Dermis microvascular lymphatic vessel endothelial cell (primary cell): ENCODE results near the gene ENAH. TPM values are rescaled to one million over a fixed set of nuclear protein-coding genes. Genes with fewer than 3 reads are reported as not detected.

ENCODE experiments used
- DNase-seq, 2 donors: peaks; one replicate each; pipeline versions ENCODE4 v3.0.0 to v3.0.0-alpha.2; 2010; ENCODE audit warnings: low read depth in 2 of 2
- total RNA-seq: library from RNA; depleted of rRNA; stranded (reverse); fragments of >200 nt; gene quantifications from 2 replicates; pipeline ENCODE4 v1.2.1, GENCODE V29; 2014

ENAH gene
- total RNA-seq, 1 donor from 2014 or later: 17.7 TPM

DNA sequence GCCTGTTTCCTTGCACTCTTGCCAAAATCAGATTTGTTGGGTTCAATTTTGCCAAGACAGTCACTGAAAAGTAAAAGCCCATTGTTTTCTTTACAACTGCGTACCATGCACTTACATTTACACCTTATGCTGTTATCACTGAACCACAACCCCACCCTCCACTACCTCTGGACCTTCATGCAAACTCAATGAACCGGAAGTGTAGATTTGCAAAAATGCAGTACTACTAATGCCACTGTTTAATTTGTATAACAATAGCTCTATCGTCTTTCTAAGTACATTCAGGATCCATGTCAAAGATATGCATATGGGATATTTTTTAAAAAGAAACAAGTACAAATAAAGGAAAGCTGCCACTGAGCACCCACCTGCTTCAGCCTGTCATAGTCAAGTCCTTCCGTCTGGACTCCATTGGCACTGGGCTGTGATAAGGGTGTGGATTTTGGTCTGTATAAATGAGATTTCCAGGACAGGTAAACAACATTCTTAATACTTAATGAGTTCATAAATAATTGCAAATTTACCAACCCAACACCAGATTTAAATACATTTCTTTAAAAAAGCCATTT, 152.2 kb downstream of the ENAH start:
- DNase-seq: no peak

DNA sequence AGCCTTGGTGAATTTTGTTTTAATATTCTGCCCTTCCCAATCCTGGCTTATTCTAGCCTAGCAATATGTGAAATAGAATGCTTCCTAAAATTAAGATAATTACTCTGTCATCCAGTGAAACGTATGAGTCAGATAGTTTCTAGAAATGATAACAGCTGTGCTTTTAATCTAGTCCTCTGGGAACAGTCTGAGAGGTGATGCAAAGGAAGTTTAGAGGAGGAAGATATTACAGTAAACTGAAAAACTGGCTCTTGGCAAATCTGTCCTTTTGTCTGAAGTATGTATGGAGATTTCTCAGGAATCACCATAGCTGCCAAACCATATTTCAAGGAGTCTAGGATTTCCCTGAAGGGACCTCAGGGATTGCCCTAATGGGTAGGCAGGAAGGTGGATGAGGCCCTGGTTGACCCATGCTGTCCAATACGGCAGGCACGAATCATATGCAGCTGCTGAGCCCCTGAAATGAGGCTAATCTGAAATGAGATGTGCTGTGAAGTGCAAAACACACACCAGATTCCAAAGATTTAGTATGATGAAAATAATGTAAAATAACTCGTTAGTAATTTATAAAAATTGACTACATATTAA, 154.3 kb downstream of the ENAH start:
- no peak for DNase-seq

DNA sequence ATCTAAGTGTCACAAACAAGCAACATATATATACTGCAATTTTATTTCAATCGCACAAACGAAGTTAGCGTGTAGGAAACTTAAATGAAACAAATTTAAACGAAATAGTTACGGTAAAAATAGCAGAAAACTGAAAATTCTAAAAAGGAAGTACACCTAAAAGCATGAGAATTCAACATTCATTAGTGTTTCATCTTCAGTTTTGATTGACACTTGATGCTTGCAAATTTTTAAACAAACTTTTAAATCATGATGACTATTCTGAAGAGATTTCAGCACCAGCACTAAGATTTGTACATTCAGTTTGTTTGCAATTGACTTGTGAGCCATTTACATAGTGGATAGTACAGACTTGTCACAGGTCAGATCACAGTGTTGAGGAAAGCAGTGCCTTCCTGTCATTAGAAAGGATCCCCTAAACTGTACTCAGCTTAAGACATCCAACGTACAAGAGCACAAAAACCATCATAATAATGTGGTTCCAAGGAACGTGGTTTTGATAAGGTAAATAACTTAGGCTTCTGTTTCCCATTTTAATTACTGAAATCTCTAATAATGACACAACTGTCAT, 158.0 kb downstream of the ENAH start:
- DNase-seq: no peak

DNA sequence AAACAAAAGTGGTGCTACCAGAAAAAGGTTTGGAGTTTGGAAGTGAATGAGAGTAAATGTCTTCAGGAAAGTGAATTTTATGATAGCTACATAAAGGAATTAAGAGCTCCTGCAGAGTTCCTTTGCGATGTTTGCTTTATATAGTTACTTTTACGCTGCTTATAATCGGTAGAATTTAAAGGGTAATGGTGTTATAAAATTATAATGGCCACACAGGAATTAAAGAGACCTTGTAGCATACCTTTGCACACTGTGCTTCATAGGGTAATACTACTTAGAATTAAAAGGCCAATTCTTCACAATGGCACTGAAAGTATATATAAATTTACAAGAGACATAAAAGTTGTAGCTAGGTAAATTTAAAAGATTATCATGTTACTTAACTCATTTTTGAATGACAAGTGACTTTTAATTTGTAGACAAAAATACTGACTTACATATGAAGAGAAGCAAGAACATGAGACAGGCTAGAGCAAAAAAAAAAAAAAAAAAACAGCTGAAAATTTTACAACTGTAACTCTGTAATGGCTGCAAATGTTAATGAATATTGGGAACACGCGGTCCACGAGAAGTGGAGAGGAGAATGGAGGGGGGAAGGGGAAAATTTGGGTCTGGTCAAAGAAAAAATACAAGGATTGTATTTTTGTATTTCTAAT, 159.2 kb downstream of the ENAH start:
- DNase-seq: no peak

DNA sequence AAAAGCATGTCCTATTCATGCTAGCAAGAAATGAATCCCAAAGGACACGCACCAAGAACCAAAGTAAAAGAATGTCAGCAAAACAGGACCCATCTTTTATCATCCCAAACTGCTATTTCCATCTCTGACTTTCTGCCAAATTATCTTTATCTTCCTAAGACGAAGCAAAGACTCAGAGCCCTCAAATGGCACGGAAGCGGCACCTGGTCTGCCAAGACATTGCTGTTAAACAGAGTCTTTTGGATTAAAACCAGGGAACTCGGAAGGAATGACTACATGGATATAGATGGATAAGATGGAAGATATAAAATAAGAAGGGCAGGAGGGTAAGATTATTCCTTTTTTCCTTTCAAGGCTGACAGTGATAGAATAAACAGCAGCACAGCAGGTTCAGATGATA, 164.2 kb downstream of the ENAH start:
- DNase-seq: no peak

DNA sequence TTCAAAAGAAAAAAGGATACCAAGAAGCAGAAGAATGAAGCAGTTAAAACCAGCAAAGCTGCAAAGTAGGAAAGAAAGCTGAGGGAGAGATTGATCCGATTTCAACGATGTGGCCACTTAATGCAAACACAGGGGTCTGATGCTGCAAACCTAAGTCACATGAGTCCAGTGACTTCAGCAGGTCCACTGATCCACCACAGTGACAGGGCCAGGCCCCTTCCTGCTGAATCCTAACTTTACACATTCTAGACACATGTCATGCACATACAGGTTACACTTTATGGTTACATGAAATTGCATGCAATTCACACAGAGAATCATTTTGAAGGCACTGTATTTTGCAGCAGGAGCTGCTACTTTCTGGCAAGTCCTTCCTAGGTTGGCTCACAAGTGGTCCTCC, 166.1 kb downstream of the ENAH start:
- no peak for DNase-seq

DNA sequence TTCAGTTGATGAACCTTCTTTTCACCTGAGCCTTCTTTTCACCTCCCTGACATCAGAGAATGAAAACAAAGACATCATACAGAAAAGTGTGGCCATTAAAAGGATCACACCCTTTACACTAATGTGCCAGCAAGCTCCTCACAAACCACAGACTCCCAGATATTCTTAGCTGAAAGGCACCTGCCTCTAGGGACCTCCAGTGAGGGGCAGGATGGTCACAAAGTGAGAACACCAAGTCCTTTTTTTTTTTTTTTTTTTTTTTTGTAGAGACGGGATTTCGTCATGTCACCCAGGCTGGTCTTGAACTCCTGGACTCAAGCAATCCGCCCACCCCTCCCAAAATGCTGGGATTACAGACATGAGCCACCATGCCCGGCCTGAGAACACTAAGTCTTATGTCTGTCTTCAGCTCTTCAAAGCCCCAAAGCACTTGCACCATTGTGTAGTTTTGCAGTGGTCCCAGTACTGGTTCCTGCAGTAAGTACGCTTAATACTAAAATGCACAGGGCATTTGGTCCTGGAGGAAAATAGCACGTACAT, 166.9 kb downstream of the ENAH start:
- no peak for DNase-seq

DNA sequence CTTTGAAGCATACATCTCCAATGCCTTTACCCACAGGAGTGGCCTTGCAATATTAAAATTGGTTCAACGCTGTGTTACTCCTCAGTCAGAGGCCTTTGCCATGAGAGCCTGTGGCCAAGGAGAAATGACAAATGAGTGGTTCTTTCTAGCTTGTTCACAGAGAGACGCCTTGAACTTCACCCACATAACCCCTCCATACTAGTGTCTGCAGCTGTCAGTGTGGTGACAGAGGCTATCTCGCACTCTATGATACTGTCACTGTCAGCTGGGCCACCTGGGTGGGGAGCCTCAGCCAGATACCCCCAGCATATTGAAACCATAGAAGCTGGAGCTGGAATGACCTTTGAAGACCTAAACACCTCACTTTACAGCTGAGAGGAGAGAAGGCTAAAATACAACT, 167.7 kb downstream of the ENAH start:
- no peak for DNase-seq

DNA sequence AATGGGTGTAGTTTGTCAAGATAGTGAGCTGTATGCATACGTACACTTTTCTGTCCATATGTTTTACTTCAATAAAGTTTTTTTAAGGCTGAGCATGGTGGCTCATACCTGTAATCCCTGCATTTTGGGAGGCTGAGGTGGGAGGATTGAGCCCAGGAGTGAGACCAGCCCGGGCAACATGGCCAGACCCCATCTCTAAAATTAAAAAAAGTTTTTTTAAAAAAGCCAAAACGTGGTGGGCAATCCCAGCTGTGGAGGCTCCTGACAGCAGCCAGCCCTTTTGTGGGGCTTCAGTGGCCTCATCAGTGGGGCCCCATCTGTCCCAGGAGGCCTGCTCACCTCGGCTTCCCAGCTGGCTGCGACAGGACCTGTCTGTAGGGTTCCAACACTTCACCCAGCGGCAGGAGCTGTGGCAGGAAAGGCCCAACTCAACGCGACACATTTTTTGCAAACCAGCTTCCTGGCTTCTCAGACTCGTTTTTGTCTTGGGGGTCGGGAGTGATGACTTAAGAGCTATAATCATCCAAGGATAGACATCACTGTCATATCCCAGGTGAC, 168.2 kb downstream of the ENAH start:
- DNase-seq: no peak

DNA sequence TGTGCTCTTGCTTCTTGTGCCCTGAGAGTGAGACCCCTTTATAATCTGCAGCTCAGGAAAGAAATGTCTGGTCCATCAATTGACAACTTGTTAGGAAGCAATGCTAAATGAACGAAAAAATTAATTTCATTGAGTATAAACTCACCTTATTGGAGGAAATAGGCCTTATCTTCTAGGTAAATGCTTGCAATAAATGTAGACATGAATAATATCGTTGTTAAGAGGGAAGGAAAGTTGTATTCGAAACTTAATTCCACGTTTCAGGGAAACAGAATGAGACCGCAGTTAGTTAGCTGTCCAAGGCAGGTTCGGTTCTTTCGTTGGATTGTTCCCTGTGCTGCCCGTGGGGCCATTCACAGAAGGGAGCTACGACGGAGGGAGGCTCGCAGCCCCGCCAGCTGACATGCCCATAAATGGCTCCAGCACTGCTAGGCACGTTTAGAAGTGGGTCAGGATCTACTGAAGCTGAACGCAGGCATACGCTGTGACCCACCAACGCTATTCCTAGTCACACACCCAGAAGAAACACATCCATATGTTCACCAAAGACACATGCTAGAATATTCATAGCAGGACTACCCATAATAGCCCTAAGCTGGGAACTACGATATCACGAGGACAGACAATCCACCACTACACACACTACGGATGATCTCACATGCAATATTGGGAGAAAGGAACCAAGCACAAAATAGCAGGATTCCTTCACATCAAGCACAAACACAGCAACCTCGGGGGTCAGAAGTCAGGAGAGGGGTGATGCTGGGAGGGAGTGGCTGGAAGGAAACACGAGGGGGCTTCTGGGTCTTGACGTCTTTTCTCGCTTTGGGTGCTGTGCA, 168.9 kb downstream of the ENAH start:
- DNase-seq: no peak

DNA sequence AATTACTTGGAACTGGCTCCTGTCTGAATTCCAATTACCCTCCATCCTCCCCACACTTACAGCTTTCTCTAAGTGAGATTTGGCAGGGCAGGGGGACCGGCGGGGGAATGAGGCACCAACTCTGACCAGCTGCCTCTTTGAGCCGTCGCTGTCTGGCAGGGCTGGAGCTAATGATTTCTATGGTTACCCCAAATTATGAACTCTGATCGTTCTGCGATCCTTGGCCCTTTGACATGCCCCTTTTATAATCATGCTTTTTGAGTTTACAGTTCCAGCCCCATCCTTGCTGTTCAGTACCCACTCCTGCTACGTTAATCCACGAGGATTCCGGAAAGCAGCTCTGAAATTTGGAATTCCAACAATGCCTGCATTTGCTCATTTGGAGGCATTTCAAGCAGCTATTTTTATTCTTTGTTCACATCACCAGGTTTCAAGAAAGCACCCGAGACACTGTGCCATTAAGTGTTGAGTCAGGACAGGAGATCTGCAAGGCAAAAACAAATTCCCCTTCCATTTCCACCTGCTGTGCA, 170.4 kb downstream of the ENAH start:
- no peak for DNase-seq

DNA sequence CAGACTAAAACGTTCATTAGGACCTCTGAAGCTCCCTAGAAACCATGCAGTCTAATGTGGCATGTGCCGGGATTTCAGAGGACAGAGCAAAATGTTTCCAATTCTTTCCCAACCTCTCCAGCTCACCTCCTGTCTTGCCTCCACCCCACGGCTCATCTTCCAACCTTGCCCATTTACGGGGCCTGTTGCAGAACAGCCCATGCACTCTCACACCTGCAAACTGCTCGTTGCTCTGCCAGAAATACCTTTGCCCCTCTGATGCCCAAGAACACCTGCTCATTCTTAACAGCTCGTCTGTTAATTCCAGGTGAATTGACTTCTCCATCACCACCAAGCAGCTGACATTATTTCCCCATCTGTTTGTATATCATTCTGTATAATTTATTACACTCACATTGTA, 171.2 kb downstream of the ENAH start:
- DNase-seq: no peak

DNA sequence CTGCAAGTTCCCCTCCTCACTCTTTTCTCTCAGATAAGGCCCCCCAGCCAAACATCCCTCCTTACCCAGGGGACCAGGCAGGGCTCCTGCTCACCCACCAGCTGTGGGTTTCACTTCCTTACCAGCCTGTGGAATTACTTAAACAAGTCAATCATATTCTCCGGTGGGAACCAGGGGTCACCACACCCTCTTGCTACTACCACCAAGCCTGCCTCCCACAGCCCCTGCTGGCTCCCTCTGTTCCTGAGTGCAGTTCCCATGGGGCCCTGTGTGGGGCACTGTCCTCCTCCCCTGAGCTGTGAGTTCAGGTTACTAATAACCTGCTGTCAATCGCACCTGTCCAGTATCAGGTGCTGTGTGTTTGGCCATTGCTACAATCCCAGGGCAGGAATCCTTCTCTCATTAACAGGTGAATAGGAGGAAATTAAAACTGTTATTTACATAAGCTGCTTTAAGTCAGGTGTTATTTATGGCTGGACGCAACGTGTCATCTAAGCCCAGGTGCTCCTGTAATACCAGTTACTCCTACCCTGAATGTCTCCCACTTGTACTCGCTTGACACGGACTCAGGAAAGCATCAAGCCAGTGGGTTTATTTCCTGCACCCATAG, 172.0 kb downstream of the ENAH start:
- DNase-seq: peak; percentile 15 to 61

DNA sequence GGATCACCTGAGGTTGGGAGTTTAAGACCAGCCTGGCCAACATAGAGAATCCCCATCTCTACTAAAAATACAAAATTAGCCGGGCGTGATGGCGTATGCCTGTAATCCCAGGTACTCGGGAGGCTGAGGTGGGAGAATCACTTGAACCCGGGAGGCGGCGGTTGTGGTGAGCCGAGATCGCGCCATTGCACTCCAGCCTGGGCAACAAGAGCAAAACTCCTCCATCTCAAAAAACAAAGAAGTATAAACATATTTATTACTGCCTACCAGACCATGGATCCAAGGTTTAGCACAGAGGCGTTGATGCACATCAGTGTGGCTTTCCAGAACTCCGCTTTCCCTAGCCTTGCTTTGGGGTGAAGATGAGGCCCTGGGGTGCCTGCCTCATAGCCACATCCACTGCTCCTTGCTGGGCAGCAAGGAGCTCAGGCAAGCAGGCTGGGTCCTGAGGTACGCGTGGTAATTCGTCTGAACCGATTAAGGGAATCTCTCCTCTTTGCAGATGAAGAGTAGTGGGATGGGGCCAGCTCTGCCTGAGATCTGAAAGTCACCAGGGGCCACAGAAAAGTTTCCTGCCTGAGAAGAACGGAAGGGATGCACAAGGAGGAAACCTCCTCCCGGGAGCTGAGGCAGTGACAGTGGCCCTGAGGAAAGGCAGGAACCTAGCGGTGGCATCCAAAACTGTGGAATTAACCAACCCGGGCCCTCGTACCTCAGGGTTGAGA, 172.8 kb downstream of the ENAH start:
- DNase-seq: no peak

DNA sequence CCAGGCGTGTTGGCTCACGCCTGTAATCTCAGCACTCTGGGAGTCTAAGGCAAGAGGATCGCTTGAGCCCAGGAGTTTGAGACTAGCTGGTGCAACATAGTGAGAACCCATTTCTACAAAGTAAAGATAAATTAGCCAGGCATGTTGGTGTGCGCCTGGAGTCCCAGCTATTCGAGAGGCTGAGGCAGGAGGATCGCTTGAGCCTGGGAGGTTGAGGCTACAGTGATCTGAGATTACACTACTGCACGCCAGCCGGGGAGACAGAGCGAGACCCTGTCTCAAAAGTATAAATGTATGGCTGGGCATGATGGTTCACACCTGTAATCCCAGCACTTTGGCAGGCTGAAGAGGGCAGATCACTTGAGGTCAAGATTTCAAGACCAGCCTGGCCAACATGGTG, 173.6 kb downstream of the ENAH start:
- DNase-seq: no peak

DNA sequence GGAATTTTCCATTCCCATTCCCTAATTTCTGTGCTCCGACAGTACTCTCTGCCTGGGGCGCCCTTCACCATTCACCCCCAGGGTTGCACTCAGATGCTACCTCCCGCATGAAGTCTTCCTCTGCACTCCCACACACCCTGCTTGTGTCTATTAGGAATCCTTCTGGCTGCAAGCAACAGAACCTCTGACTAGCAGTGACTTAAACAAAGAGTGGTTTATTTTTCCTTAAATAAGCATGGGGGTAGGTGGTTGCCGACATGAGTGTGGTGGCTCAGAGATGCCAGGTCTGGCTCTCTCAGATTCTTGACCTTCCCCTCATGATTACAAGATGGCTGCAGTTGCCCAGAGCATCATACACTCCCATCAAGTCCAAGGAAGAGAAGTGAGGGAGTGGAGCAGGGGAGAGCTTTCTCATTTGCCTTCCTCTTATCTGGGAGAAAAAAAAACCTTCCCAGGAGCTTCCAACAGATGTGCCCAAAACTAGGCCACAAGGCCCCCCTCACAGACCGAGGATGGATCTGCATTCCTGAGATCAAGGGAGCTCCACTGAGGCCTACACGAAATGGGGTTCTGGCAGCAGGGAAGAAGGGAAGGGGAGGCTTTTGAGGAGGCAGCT, 175.5 kb downstream of the ENAH start:
- DNase-seq: no peak

DNA sequence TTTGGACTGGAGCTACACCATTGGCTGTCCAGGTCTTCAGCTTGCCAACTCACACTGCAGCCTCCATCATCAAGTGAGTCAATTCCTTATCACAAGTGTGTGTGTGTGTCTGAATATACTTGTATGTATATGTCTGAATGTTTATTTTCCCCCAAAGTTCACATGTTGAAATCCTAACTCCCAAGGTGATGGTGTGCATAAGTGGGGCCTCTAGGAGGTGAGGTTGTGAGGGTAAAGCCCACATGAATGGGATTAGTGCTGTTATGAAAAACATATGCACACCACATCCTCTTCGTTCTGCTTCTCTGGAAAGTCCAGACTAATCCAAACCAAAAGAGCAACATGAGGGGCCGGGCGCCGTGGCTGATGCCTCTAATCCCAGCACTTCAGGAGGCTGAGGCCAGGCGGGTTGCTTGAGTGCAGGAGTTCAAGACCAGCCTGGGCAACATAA, 176.4 kb downstream of the ENAH start:
- no peak for DNase-seq

DNA sequence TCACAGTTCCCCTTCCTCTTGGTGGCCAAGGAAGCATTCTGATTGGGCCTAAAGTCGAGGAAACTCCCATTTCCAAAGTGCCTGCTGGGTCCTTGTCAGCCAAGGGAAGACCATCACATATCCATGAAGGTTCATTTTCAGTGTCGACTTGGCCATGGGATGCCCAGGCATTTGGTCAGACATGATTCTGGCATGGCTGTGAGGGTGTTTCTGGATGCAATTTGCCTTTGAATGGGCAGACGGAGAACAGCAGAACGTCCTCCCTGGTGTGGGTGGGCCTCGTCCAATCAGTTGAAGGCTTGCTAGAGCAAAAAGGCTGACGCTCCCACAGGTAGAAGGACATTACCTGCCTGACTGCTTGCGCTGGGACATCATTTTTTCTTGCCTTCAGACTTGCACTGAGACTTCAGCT, 176.8 kb downstream of the ENAH start:
- DNase-seq: no peak

DNA sequence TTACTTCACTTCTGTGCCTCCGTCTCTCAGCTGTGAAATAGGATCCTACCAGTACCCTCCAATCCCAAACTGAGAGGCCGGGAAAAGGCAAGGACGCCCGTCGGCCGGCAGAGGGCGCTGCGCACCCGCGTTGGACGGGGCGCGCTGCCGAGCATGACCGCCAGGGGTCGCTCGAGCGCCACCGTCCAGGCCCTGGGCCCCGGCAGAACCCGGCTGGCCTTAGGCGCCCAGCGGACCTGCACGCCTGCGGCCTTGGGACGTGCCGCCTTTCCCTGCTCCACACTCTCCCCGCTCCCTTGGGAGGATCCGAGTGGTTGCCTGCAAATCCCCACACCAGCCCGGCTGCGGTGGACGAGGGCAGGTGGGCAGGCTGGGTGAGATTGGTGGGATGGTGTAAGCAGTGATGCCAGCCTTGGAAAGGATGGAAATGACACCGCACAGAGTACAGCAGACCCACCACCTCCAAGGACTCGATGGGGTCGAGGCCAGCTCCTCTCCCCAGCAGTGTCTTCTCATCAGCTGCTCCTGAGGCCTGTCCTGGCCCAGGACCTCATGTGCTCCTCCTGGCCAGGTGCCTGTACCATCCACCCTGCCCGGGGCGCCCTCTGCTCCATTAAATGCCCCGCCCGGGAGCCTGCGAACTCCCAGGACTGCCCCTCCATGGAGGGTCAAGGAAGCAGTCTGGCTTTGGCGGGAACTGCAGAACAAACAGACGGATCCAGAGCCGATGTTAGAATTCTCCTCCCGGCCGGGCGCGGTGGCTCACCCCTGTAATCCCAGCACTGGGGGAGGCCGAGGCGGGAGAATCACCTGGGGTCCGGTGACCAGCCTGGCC, 177.7 kb downstream of the ENAH start:
- peak; percentile 17 to 55 for DNase-seq
